Cardiac muscle cell (in vitro differentiated cells and primary cell): ENCODE measurements around the gene OR1N2. TPM values are rescaled to one million over a fixed set of nuclear protein-coding genes. Genes with fewer than 3 reads are reported as not detected.
"Not testable (repeated sequence)": the region's sequence is repeated elsewhere in the genome, so short reads cannot be mapped to it uniquely, and the experiment has no call there.

Experiments
- DNase-seq, 2 donors: peaks; one replicate each; pipeline versions ENCODE4 v3.0.0 to v3.0.0-alpha.2; 2010 to 2017; ENCODE audit warnings: low read depth in 1 of 2, low spot score in 1 of 2
- H3K27ac ChIP-seq: fragments of 200-600 bp; sonication (generic); 2 replicates; pipeline ENCODE4 v1.5.1; 2016
- H3K27me3 ChIP-seq: fragments of 200-600 bp; sonication (generic); 2 replicates; pipeline ENCODE4 v1.6.0; 2016; ENCODE audit warnings: control low read depth
- H3K36me3 ChIP-seq: fragments of 200-600 bp; sonication (generic); 2 replicates; pipeline ENCODE4 v1.5.1; 2016; ENCODE audit warnings: control low read depth
- H3K4me1 ChIP-seq: fragments of 200-600 bp; sonication (generic); 2 replicates; pipeline ENCODE4 v1.8.1; 2017; ENCODE audit warnings: low read depth, mild to moderate bottlenecking, mixed run types
- H3K4me3 ChIP-seq: fragments of 200-600 bp; sonication (generic); 2 replicates; pipeline ENCODE4 v1.5.1; 2016; ENCODE audit warnings: mild to moderate bottlenecking
- H3K9me3 ChIP-seq: fragments of 200-600 bp; sonication (generic); 2 replicates; pipeline ENCODE4 v1.5.1; 2017; ENCODE audit warnings: low read depth, mild to moderate bottlenecking, control low read depth
- CTCF ChIP-seq: IDR thresholded peaks from 2 replicates; pipeline ENCODE4 v1.5.1; 2012; ENCODE audit warnings: low read depth, mild to moderate bottlenecking, low read length
- polyA plus RNA-seq: library from polyadenylated mRNA; unstranded; fragments of >200 nt; fragmentation: Nextera tagmentation; extraction: Ambion mirVana; gene quantifications from 2 replicates; pipeline ENCODE4 v1.2.1, GENCODE V29; 2016
- total RNA-seq: library from RNA; depleted of rRNA; stranded (reverse); fragments of >200 nt; gene quantifications from 2 replicates; pipeline ENCODE4 v1.2.3, GENCODE V29; 2016

Gene OR1N2
- total and polyA plus RNA-seq, 2 experiments from 2014 or later = not detected

GRCh38 chr9:122579874-122580273, 27.0 kb downstream of the OR1N2 start:
- TF ChIP-seq CTCF = no peak
- Histone ChIP-seq H3K36me3 (no peaks in the 10 kb centered on the region), H3K27me3 (no peaks in the 10 kb centered on the region), H3K4me3 (no peak overlapping the region), H3K9me3 (no peaks in the 10 kb centered on the region), H3K27ac (no peak overlapping the region), H3K4me1 (no peaks in the 10 kb centered on the region)
- DNase-seq = no peak

GRCh38 chr9:122580360-122580759, 27.4 kb downstream of the OR1N2 start:
- Histone ChIP-seq H3K4me3 (no peak overlapping the region), H3K27me3 (no peaks in the 10 kb centered on the region), H3K27ac (no peak overlapping the region), H3K36me3 (no peaks in the 10 kb centered on the region), H3K9me3 (no peaks in the 10 kb centered on the region), H3K4me1 (no peaks in the 10 kb centered on the region)
- DNase-seq = peak in 1 of 2 donors; percentile 78
- TF ChIP-seq CTCF = no peak

- not testable (repeated sequence) for DNase-seq, H3K9me3 ChIP-seq, H3K36me3 ChIP-seq, H3K27ac ChIP-seq, H3K4me1 ChIP-seq, H3K4me3 ChIP-seq, H3K27me3 ChIP-seq
Observed at GRCh38 chr9:122583284-122583683, 30.4 kb downstream of the OR1N2 start, which contains the start of gene OR1L8. Gene OR1L8 (minus strand): TSS chr9:122583384. CDS start chr9:122568477, 14,907 bp downstream.

Other genes with a start within 250 kb of the OR1N2 start
- 0.74 and 1.2 TPM in 2 replicates for gene PTGS1, start 182.1 kb upstream of the OR1N2 start, total RNA-seq
- gene PTGS1, start 182.1 kb upstream of the OR1N2 start, polyA plus RNA-seq = 1.4 TPM in 1 of 2 replicates, not detected in the other
- not detected in 2 replicates for gene OR1J1, start 75.2 kb upstream of the OR1N2 start, total RNA-seq
- gene OR1J1, start 75.2 kb upstream of the OR1N2 start, polyA plus RNA-seq = not detected in 2 replicates
- not detected in 2 replicates for gene OR1J2, start 42.3 kb upstream of the OR1N2 start, total RNA-seq
- not detected in 2 replicates for gene OR1J2, start 42.3 kb upstream of the OR1N2 start, polyA plus RNA-seq
- not detected in 2 replicates for gene OR1J4, start 34.0 kb upstream of the OR1N2 start, total RNA-seq
- gene OR1J4, start 34.0 kb upstream of the OR1N2 start, polyA plus RNA-seq = not detected in 2 replicates
- gene OR1N1, start 25.8 kb upstream of the OR1N2 start, total RNA-seq = not detected in 2 replicates
- gene OR1N1, start 25.8 kb upstream of the OR1N2 start, polyA plus RNA-seq = not detected in 2 replicates
- gene OR1L8, start 30.3 kb downstream of the OR1N2 start, total RNA-seq = not detected in 2 replicates
- gene OR1L8, start 30.3 kb downstream of the OR1N2 start, polyA plus RNA-seq = not detected in 2 replicates
- not detected in 2 replicates for gene OR1Q1, start 61.6 kb downstream of the OR1N2 start, total RNA-seq
- gene OR1Q1, start 61.6 kb downstream of the OR1N2 start, polyA plus RNA-seq = not detected in 2 replicates
- gene OR1B1, start 104.5 kb downstream of the OR1N2 start, total RNA-seq = not detected in 2 replicates
- gene OR1B1, start 104.5 kb downstream of the OR1N2 start, polyA plus RNA-seq = not detected in 2 replicates
- gene OR1L1, start 108.6 kb downstream of the OR1N2 start, total RNA-seq = not detected in 2 replicates
- gene OR1L1, start 108.6 kb downstream of the OR1N2 start, polyA plus RNA-seq = not detected in 2 replicates
- gene OR1L3, start 122.0 kb downstream of the OR1N2 start, total RNA-seq = not detected in 2 replicates
- not detected in 2 replicates for gene OR1L3, start 122.0 kb downstream of the OR1N2 start, polyA plus RNA-seq
- gene OR1L4, start 170.9 kb downstream of the OR1N2 start, total RNA-seq = not detected in 2 replicates
- gene OR1L4, start 170.9 kb downstream of the OR1N2 start, polyA plus RNA-seq = not detected in 2 replicates
- not detected in 2 replicates for gene OR1L6, start 189.2 kb downstream of the OR1N2 start, total RNA-seq
- 0.56 TPM in 1 of 2 replicates, not detected in the other for gene OR1L6, start 189.2 kb downstream of the OR1N2 start, polyA plus RNA-seq
- not detected in 2 replicates for gene OR5C1, start 235.8 kb downstream of the OR1N2 start, total RNA-seq
- not detected in 2 replicates for gene OR5C1, start 235.8 kb downstream of the OR1N2 start, polyA plus RNA-seq
- not detected in 2 replicates for gene OR1K1, start 247.0 kb downstream of the OR1N2 start, total RNA-seq
- 0.20 and 0.44 TPM in 2 replicates for gene OR1K1, start 247.0 kb downstream of the OR1N2 start, polyA plus RNA-seq